NCI-H2196 (cell line): ENCODE data around the gene NEDD8.

Experiments
- DNase-seq: peaks from one replicate; lab custom pipeline; 2025; ENCODE audit not compliant: unreplicated experiment; lab: John Stamatoyannopoulos, UW

The NEDD8 gene

DNA sequence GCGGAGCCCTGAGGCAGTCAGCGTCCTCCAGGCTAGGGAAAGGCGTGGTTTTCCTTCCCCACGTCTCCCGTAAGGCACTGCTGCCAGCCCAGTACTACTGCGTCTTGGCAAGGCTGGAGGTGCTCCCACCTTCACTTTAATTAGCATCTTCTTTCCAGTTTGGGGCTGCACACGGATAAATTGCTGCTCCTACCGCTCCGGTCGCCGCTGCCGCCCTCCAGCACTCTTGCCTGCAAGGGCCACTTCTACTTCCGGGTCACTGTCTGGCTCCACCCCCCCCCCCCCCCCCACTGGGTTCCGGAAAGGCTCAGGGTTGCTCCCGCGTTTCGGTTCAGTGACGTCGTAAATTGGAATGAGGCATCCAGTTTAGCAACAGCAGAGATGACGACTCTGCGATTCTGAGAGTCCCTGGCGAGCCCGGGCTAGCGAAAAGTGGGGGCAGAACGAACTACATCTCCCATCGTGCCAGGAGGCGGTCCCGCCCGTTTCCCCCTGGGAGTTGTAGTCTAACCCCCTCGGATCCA is at the start of gene NEDD8:
TSS of gene NEDD8 (minus strand) at position 247 of the 524 bp plus-strand sequence. CDS start at position 147, 100 bp downstream.
- DNase-seq, result peak; percentile 87

GRCh38 chr14:24281636-24282035 is 49.5 kb upstream of the NEDD8 start:
- no peak for DNase-seq

DNA sequence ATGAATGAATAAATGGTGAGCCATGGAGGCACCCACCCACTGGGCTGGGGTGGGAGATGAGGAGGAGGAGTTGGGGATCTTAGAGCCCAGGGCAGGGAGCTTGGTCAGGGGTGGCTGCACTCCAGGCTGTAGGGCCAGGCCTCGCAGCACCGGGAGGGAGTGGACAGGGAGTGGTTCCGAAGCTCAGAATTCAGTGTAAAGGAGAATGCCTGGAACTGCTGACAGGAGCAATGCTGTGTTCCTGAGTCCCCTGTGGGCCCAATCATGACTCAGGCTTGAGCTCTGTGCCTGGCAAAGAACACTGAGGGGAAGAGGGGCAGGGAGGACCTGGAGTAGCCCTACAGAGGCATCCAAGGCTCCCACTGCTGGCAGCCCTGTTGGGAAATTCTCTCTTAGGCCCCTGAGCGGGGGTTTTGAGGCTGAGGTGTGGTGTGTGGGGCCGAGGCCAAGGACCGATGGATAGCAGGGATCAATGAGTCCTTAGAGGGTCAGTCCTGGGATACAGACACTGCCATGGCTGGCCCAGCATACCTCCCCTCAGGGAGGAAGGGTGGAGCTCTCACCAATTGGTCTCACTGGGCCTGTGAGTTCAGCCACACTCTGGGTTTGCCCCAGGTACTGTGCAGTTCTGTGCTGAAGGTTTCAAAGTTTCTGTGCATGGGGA is 48.8 kb upstream of the NEDD8 start:
- DNase-seq, result no peak

- DNase-seq, result peak; percentile 18
Measured at GRCh38 chr14:24279301-24280186, 47.4 kb upstream of the NEDD8 start.

DNA sequence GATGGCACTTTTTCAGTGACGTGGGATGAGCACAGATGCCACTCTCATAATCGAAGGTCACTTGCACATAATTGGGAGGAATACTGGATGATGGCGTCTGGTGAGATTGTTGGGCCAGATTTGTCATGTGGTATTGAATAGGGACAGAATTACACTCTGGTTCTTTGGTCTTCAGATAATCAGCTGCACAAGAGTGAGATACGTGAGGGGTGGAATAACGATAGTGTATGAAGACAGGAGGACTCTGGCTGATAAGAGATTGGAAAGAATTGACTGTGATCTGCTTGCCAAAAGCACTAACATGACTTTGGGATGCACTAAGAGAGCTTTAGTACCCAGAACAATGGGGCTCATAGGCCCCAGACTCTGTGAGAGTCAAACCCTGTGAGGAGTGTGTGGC is 46.3 kb upstream of the NEDD8 start:
- no peak for DNase-seq

DNA sequence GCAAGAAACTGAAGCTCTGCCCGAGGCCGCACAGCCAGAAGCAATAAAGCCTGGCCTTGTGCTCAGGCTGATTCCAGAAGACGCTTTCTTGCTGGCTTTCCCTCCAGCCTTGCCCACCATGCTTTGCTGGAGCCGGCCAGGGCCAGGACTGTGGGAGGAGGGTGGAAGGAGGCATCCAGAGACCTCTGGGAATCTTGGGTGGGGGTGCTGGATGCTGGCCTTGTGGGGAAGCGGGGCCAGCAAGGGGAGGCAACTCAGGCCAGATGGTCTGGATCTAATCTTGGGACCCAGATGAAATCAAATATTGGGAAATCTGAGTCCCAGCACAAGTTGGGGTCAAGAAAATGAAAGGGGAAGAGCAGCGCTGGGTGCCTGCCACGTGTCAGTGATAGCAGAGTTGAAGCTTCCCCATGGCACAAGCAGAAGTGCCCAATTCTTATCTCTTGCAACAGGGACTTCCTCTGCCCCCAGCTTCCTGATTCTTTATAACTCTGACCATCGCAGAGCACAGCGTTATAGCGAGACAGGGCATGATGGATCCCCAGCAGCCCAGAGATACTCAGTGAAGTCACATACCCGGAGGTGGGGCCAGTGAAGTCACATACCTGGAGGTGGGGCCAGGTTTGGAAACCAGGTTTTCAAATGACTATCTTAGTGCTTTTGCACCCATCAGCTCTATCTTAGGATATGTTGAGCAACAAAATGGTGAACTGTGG is 45.6 kb upstream of the NEDD8 start:
- no peak for DNase-seq

GRCh38 chr14:24277071-24277470 is 44.9 kb upstream of the NEDD8 start:
- no peak for DNase-seq

DNA sequence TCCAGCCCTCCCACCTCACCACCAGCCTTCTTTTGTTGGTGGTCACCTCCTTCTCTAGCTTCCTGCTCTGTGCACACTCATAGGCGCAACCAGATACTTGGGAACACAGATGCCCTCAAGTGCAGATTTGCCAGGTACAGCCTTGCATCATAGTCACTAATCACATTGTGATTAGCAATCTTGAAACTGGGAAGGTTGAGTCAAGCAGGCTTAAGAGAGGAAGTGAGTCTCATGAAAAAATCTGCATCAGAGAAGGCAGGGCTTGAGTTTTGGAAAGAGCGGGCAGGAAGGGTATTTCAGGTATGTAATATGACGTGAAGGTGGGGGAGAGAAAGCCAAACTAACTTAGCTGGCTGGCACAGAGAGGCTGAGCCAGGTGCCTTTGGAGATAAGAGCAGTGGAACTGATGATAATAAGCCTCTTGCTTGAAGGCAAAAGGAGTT is 42.0 kb upstream of the NEDD8 start:
- peak; percentile 29 for DNase-seq

GRCh38 chr14:24273422-24273998 is 41.3 kb upstream of the NEDD8 start:
- no peak for DNase-seq

DNA sequence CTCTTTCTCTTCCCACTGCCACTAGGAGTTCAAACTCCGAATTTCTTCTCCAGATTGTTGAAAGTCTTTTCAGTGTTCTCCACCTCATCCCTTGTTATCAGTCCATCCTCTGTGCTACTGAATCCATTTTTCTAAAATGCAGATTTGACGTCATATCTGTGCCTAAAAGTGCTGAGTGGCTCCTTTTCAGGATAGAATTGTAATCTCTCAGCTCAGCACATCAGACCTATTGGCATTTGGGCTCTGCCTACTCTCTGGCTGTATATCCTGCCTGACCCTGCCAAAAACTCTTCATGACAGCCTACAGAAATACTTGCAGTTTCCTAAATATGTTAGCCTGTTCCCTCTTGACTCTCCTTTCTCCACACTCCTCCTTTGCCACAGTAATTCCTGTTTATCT is 40.3 kb upstream of the NEDD8 start:
- no peak for DNase-seq

DNA sequence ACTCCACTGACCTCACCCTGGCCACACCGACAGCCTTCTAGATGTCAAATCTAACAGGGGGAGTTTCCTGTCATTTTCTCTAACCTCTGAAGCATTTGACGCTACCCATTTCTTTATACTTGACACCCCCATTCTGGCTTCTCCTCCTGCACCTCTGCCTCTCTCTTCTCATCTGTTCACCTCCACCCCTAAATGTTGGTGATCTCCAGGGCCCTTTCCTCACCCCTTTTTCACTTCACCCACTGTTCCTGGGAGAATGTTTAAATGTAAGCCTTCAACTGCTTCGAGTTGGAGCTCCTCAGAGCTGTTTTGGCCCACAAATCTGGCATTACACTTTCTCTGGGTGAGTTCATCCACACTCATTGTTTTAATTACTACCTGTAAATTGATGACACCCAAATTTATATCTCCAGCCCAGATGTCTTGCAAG is 39.7 kb upstream of the NEDD8 start:
- DNase-seq, result no peak

GRCh38 chr14:24271134-24271833 is 39.1 kb upstream of the NEDD8 start, which contains the start of gene RABGGTA:
Gene RABGGTA (minus strand): TSS chr14:24271597. CDS start chr14:24271115, 482 bp downstream.
- DNase-seq, result peak; percentile 92

DNA sequence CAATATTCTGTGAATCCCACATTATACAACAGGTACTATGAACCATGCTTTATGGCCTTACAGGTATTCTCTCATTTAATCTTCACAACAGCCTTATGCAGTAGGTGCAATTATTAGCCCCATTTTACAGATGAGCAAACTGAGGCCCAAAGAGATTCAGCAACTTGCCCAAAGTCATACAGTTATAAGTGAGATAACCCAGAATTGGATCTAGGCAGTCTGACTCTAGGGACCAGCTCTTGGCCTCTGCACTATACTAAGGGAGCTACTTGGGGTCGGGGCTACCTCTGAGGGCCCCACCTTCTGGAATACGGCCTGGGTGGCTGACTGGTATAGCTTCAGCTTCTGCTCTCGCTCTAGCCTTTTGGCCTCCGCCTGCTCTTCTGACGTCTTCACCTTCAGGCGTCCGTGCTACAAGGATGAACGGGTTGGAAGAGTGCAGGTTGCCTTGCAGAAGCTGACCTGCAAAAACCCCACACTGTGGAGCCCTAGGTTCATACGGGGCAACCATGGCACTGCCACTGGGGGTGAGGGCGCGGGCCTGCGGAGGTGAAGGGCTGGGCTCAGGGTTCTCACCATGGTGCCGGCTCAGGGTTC is 38.5 kb upstream of the NEDD8 start:
- DNase-seq, result peak; percentile 52

GRCh38 chr14:24269910-24270536 is 37.9 kb upstream of the NEDD8 start:
- DNase-seq, result no peak

DNA sequence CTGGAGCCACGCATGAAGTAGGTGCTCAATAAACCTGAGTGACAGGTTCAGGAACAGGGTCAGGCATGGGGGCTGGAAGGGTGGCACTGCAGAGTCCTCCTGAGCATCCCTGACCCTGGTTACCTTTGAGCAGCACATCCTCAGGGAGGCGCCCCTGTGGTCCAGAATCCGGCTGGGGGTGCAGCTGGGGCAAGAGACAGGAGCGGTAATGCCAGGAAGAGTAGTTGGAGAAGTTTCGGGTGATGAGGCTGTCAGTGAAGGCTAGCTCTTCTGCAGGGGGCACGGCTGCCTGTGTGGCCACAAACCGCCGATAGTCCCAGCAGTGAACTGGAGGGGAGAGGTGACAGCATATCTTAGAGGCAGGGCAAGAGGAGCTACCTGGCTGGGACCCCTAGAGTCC is 37.2 kb upstream of the NEDD8 start:
- no peak for DNase-seq

GRCh38 chr14:24268225-24268624 is 36.1 kb upstream of the NEDD8 start:
- no peak for DNase-seq

- no peak for DNase-seq
Measured at GRCh38 chr14:24267516-24267915, 35.3 kb upstream of the NEDD8 start.

DNA sequence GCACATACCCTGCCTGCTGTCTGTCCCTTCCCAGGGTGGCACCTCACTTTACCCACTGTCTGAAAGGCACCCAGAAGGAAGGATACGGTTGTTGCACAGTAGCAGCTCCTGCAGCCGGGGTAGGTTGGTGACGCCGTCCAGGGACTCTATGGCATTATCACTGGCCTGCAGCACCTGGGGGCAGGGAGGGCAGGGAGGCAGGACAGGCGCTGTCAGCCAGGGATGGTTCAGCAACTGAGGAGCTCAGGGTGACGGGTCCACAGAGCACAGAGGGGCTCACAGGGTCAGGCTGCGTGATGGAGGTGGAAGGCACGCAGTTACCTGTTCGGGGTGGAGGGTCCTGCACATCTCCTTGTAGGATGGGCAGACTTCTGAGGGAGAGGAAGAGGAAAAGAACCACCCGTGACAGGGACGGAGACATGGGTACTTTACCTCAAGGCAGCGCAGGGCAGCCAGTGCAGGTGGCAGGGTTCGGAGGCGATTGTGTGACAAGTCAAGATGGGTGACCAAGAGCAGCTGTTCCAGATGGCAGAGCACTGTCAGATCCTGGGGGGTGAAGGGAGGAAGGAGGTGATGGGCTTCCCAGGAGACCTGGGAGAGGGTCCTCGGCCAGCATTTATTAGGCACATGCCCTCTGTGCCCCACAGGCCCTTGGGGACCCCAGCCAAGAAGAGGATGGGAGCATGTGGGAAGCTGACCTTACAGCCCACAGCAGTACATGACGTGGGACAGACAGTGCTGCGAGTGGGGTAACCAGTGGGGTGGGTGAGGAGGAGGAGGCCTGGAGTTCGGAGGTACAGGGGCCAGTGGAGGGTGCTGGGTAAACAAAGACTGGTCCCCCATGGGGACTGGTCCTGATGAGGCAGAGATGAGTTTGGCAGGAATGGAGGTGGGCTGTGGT is 34.4 kb upstream of the NEDD8 start:
- DNase-seq, result no peak
